Effector memory CD8-positive, alpha-beta T cell (primary cell): ENCODE data around the gene BBS9.
"Not testable (repeated sequence)": the region's sequence is repeated elsewhere in the genome, so short reads cannot be mapped to it uniquely, and the experiment has no call there.

Experiments
- ATAC-seq: fragments of 150-1000 bp; cut with Tn5 transposase; replicated peaks from 2 replicates; pipeline ENCODE4 v1.10.0; 2021; ENCODE audit warnings: mild to moderate bottlenecking, moderate library complexity
- DNase-seq, 3 experiments: peaks; one replicate each; pipeline ENCODE4 v3.0.0; 2021
- H3K27ac Mint-ChIP-seq, 2 donors: one replicate each; pipeline ENCODE4 v1.8.0; 2022; ENCODE audit warnings: mild to moderate bottlenecking in 2 of 2, mixed read lengths in 2 of 2, moderate library complexity in 2 of 2
- H3K27me3 Mint-ChIP-seq, 2 donors: one replicate each; pipeline ENCODE4 v1.8.0; 2022; ENCODE audit warnings: mixed read lengths in 2 of 2
- H3K36me3 Mint-ChIP-seq: one replicate; pipeline ENCODE4 v1.8.0; 2022; ENCODE audit warnings: mild to moderate bottlenecking, moderate library complexity, mixed read lengths; ENCODE audit not compliant: insufficient read depth
- H3K4me1 Mint-ChIP-seq, 2 donors: one replicate each; pipeline ENCODE4 v1.8.0; 2022; ENCODE audit warnings: low read depth in 2 of 2, mixed read lengths in 2 of 2
- H3K4me3 Mint-ChIP-seq, 2 donors: one replicate each; pipeline ENCODE4 v1.8.0; 2022; ENCODE audit warnings: mild to moderate bottlenecking in 2 of 2, mixed read lengths in 2 of 2, moderate library complexity in 2 of 2
- H3K9me3 Mint-ChIP-seq, 2 donors: one replicate each; pipeline ENCODE4 v1.8.0; 2022; ENCODE audit warnings: mixed read lengths in 2 of 2

Gene BBS9

DNA sequence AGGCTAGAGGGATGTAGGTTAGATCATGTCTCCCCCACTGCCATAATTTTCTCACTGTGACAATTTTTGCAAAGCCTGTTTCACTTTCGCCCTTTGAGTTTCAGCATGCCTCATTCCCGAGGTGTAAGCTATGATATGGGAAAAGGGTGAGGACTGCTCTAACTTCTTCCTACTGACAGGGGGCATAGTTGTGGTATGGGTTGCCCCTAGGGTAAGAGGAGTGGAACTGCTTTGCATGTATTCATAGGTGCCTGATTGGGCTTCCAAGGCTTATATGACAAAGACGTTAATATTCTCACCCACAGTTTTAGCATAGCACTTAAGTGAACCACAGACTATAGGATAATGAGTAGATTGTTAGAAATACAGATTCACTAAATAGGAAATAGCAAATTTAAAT is 148.7 kb downstream of the BBS9 start:
- Mint-ChIP-seq H3K27ac (no peak overlapping the region), H3K36me3 (peaks cover 10% of the 10 kb centered on the region), H3K4me1 (peaks cover 0 to 4% of the 10 kb centered on the region in 2 donors), H3K4me3 (no peak overlapping the region), H3K27me3 (no peaks in the 10 kb centered on the region), H3K9me3 (peaks cover 0 to 6% of the 10 kb centered on the region in 2 donors)
- ATAC-seq (no peak), DNase-seq (no peak)

DNA sequence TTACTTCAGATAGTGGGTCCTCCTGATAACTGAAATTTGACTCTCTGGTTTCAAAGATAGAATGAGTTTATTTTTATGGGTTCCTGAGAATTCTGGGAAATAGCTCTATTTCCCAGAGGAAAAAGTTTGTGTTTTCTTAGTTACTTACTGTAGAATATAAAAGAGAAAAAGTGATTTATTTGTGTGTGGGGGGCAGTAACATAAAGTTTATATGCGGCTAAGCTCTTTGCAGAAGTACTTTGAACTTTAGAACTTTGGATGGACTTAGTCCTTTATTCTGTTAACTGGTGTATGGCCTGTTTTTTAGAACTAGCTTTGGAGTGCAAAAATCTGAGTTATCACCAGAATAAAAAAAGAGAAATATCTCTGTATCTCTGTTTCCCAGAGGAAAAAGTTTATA is 157.1 kb downstream of the BBS9 start:
- H3K4me3 Mint-ChIP-seq = no peak overlapping the region
- H3K9me3 Mint-ChIP-seq = peaks cover 6 to 17% of the 10 kb centered on the region in 2 donors
- DNase-seq (no peak), ATAC-seq (no peak)
- H3K27ac Mint-ChIP-seq = no peak overlapping the region
- H3K36me3 Mint-ChIP-seq = no peaks in the 10 kb centered on the region
- no peaks in the 10 kb centered on the region for H3K4me1 Mint-ChIP-seq
- no peaks in the 10 kb centered on the region for H3K27me3 Mint-ChIP-seq

DNA sequence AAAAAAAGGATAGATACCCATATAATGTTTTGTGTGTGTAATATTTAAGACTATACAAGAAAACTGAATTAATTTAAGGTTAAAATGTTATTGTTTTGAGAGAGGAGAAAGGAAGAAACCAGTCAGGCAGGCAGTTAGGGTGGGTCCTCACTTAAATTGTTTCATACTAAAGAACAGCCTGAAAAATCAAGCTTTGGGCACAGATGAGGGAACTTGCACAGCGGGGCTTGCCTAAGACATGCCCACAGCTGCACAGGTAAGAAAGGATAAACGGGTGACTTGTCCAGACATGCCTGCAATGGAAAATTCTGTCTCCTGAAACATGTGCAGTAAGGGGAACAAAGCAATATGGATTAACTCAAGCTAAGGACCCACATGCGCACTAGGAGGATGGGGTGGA is 158.4 kb downstream of the BBS9 start:
- ATAC-seq (no peak), DNase-seq (no peak)
- Mint-ChIP-seq H3K9me3 (peaks cover 6 to 17% of the 10 kb centered on the region in 2 donors), H3K4me1 (no peaks in the 10 kb centered on the region), H3K4me3 (no peak overlapping the region), H3K36me3 (no peaks in the 10 kb centered on the region), H3K27ac (no peak overlapping the region), H3K27me3 (no peaks in the 10 kb centered on the region)

DNA sequence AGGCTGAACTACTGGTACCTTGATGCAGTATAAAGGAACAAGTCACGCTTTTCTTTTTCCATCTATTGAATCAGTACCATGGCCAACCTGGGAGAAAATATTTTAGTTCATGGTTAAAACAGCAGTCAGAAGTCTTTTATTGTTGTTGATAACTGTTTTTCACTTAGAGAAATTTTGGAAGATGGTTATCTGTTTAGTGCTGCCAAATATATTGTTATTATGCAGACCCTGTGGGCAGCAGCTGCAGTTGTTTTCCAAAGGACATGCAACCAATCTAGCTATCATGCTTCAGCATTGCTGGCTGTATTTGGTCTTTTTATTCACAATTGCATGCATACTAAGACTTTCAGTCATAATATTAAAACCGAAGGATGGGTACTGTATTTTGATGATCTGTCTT is 169.5 kb downstream of the BBS9 start:
- H3K27ac Mint-ChIP-seq = no peak overlapping the region
- H3K27me3 Mint-ChIP-seq = no peaks in the 10 kb centered on the region
- no peak overlapping the region for H3K4me3 Mint-ChIP-seq
- no peaks in the 10 kb centered on the region for H3K36me3 Mint-ChIP-seq
- ATAC-seq (no peak), DNase-seq (no peak)
- no peaks in the 10 kb centered on the region for H3K4me1 Mint-ChIP-seq
- peaks cover 11 to 20% of the 10 kb centered on the region in 2 donors for H3K9me3 Mint-ChIP-seq

DNA sequence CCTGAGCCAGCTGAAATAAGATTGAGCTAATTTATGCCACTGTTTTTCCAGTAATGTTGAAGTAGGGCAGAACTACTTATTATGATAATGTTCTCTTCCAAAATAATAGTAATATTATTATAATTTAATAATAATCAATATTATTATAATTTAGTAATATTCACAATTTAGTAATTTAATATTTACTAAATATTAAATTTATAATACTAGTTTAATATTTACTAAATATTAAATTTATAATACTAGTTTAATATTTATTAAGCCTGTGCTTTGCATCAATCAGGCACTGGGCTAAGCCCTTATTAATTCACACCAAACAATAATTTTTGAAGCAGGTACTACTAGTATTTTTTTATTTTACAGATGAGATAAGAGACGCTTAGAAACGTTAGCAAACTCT is 170.1 kb downstream of the BBS9 start:
- H3K36me3 Mint-ChIP-seq = no peaks in the 10 kb centered on the region
- H3K4me1 Mint-ChIP-seq = no peaks in the 10 kb centered on the region
- peaks cover 13 to 20% of the 10 kb centered on the region in 2 donors for H3K9me3 Mint-ChIP-seq
- H3K27ac Mint-ChIP-seq = no peak overlapping the region
- ATAC-seq (no peak), DNase-seq (no peak)
- no peaks in the 10 kb centered on the region for H3K27me3 Mint-ChIP-seq
- H3K4me3 Mint-ChIP-seq = no peak overlapping the region

DNA sequence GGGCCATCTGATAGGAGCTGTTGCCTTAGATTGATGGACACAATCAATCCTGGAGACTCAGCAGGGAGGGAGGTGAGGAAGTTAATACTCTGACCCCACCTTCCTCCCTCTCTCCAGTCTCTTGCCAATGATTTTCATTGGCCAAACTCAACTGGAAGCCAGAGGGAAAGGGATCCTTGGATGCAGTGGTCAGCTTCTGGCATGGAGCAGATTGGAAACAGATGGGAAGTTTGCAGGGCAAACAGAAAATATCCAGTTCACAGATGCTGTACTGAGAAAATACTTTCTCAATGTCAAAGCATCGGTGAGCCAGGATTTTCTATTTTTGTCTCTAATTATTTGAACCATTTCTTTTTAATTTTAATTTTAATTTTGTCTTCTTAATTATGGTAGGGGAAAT is 170.8 kb downstream of the BBS9 start:
- ATAC-seq (no peak), DNase-seq (no peak)
- Mint-ChIP-seq H3K4me1 (no peaks in the 10 kb centered on the region), H3K27ac (no peak overlapping the region), H3K36me3 (no peaks in the 10 kb centered on the region), H3K9me3 (peaks cover 13 to 20% of the 10 kb centered on the region in 2 donors), H3K27me3 (no peaks in the 10 kb centered on the region), H3K4me3 (no peak overlapping the region)

DNA sequence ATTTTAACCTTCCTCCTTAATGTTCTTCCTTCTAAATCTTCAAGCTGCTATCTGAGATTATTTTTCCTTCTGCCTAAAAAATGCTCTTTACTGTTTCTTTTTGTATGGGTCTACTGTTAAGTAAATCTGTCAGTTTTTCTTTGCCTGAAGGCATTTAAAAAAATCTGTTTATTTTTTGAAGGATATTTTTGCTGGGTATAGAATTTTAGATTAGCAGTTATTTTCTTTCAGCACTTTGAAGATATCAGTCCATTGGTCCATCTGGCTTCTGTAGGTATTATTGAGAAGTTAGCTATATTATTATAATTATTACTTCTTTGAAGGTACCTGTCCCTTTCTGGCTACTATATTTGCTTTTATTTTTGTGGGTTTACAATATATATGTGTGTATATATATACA is 171.4 kb downstream of the BBS9 start:
- Mint-ChIP-seq H3K9me3 (peaks cover 13 to 20% of the 10 kb centered on the region in 2 donors), H3K4me1 (no peaks in the 10 kb centered on the region), H3K36me3 (no peaks in the 10 kb centered on the region)

DNA sequence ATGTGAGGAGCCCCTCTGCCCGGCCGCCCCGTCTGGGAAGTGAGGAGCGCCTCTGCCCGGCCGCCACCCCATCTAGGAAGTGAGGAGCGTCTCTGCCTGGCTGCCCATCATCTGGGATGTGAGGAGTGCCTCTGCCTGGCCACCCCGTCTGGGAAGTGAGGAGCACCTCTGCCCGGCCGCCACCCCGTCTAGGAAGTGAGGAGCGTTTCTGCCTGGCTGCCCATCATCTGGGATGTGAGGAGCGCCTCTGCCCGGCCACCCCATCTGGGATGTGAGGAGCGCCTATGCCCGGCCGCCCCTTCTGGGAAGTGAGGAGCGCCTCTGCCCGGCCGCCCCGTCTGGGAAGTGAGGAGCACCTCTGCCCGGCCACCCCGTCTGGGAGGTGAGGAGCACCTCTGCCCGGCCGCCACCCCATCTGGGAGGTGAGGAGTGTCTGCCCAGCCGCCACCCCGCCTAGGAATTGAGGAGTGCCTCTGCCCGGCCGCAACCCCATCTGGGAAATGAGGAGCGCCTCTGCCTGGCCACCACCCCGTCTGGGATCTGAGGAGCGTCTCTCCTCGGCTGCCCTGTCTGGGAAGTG is 174.7 kb downstream of the BBS9 start:
- not testable (repeated sequence) for H3K4me1 Mint-ChIP-seq, H3K27me3 Mint-ChIP-seq, DNase-seq, H3K36me3 Mint-ChIP-seq, H3K27ac Mint-ChIP-seq, H3K4me3 Mint-ChIP-seq, ATAC-seq
- peaks cover 13 to 20% of the 10 kb centered on the region in 2 donors for H3K9me3 Mint-ChIP-seq

More for the DNA sequence above, 171.4 kb downstream of the BBS9 start:
- DNase-seq (no peak), ATAC-seq (no peak)
- Mint-ChIP-seq H3K4me3 (no peak overlapping the region), H3K27me3 (no peaks in the 10 kb centered on the region), H3K27ac (no peak overlapping the region)

DNA sequence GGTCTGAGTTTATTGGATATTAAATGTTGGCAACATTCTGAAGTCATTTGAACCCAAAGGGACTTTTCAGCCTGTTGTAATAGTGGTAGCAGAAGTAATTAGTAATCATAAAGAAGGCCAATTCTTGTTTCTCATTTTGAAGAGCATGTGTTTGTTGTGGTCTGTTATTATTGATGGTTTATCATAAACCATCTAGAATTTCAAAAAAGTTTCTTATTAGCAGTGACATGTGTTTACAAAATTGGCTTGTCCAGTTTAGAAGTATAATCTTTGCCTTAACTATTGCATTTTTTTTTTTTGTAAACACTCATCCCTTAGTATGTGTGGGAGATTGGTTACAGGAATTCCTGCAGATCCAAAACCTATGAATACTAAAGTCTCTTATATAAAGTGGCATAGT is 177.8 kb downstream of the BBS9 start:
- no peak for ATAC-seq
- Mint-ChIP-seq H3K4me3 (no peak overlapping the region), H3K27me3 (no peaks in the 10 kb centered on the region), H3K27ac (no peak overlapping the region), H3K9me3 (peaks cover 4 to 17% of the 10 kb centered on the region in 2 donors), H3K4me1 (peaks cover 0 to 2% of the 10 kb centered on the region in 2 donors), H3K36me3 (no peaks in the 10 kb centered on the region)
- DNase-seq = no peak

DNA sequence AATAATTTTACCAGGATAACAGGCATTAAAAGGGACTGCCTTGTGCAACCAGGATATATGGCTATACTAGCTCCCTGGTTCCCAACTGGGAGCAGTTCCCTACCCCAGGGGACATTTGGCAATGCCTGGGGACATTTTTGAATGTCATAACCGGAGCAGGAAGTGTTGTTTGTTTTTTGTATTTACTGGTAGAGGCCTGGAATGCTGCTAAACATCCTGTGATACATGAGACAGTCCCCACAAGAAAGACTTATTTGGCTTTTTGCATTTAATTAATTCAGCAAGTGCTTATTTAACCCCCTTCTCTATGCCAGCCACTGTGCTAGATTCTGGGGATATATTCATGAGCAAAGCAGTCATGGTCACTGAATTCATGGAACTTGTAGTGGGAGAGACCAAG is 181.2 kb downstream of the BBS9 start:
- Mint-ChIP-seq H3K27me3 (no peaks in the 10 kb centered on the region), H3K4me1 (peaks cover 0 to 2% of the 10 kb centered on the region in 2 donors), H3K9me3 (peaks cover 0 to 18% of the 10 kb centered on the region in 2 donors), H3K36me3 (no peaks in the 10 kb centered on the region), H3K27ac (no peak overlapping the region), H3K4me3 (no peak overlapping the region)
- DNase-seq (no peak), ATAC-seq (no peak)

DNA sequence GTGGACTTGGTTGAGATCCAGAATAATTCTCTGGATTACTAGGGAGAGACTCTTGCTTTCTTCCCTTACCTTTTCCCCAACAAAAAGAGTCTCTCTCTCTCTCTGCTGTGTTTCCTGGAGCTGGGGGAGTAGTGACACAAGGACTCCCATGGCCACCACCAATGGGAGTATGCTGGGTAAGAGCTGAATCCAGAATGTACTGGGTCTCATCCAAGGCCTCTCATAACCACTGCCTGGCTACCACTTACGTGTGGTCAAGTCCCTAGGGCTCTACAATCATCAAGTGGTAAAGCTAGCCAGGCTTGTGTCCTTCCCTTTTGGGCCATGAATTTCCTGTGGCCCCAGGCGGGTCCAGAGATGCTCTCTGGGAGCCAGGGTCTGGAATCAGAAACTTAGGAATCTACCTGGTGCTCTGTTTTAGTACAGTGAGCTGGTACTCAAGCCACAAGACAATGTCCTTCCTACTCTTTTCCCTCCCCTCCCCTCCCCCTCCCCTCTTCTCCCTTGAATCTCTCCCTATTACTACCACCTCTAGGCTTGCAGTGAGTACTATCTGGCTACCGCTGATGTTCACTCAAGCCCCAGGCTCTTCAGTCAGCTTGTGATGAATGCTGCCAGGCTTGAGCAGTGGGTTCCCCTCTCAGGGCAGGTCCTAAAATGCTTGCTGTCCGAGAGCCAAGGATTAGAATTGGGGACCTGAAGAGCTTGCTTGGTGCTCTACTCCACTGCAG is 196.6 kb downstream of the BBS9 start:
- H3K36me3 Mint-ChIP-seq = no peaks in the 10 kb centered on the region
- no peak overlapping the region for H3K27ac Mint-ChIP-seq
- peaks cover 0 to 3% of the 10 kb centered on the region in 2 donors for H3K4me1 Mint-ChIP-seq
- H3K9me3 Mint-ChIP-seq = peaks cover 0 to 9% of the 10 kb centered on the region in 2 donors
- no peak for ATAC-seq
- no peak for DNase-seq
- no peaks in the 10 kb centered on the region for H3K27me3 Mint-ChIP-seq
- H3K4me3 Mint-ChIP-seq = no peak overlapping the region

DNA sequence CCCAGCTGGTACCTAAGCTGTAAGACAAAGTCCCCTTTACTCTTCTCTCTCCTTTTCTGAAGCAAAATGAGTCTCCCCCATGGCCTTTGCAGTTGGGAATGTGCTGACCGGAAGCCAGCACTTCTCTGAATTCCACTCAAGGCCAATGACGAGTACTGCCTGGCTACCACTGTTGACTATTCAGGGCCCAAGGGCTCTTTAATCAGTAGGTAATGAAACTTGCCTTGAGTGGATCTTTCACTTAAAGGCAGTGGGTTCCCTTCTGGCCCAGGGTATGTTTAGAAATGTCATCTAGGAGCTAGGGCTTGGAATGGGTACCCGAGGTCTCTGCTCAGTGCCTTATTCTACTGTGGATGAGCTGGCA is 197.1 kb downstream of the BBS9 start:
- H3K9me3 Mint-ChIP-seq = peaks cover 0 to 9% of the 10 kb centered on the region in 2 donors
- DNase-seq (no peak), ATAC-seq (no peak)
- no peak overlapping the region for H3K4me3 Mint-ChIP-seq
- H3K27me3 Mint-ChIP-seq = no peaks in the 10 kb centered on the region
- H3K36me3 Mint-ChIP-seq = no peaks in the 10 kb centered on the region
- H3K4me1 Mint-ChIP-seq = peaks cover 0 to 3% of the 10 kb centered on the region in 2 donors
- H3K27ac Mint-ChIP-seq = no peak overlapping the region

DNA sequence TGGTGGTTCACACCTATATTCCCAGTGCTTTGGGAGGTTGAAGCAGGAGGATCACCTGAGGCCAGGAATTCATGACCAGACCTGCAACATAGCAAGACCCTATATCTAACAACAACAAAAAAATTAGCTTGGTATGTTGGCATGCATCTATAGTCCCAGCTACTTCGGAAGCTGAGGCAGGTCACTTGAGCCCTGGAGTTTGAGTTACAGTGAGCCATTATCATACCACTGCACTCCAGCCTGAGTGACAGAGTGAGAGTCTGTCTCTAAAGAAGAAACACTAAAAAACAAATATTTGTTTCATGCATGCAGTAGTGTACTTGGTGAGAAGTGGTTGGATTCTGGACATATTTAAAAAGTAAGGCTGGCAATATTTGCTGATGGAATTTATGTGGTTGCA is 198.1 kb downstream of the BBS9 start:
- Mint-ChIP-seq H3K4me3 (no peak overlapping the region), H3K36me3 (no peaks in the 10 kb centered on the region), H3K27me3 (no peaks in the 10 kb centered on the region), H3K9me3 (peaks cover 0 to 9% of the 10 kb centered on the region in 2 donors), H3K27ac (no peak overlapping the region), H3K4me1 (peaks cover 0 to 2% of the 10 kb centered on the region in 2 donors)
- DNase-seq (no peak), ATAC-seq (no peak)

DNA sequence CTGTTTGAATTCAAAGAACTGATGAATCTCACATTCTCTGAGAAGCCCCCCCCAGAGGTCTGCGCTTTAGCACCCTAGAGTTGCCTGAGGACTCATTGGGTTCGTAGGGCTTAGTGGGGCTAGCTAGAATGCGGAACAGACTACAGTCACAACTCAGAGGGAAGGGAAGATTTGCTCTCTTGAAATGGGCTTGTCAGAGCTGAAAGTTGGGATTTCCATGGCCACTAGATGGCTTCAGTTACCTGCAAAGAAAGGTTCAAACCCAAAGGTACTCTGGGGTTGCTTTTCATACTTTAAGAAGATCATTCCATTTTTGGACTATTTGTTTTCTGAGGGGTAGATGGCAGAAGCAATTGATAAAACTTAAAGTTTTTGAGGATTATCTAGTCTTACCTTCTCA is 205.0 kb downstream of the BBS9 start:
- DNase-seq (no peak), ATAC-seq (no peak)
- Mint-ChIP-seq H3K27me3 (no peaks in the 10 kb centered on the region), H3K36me3 (no peaks in the 10 kb centered on the region), H3K9me3 (no peaks in the 10 kb centered on the region), H3K4me3 (no peak overlapping the region), H3K27ac (no peak overlapping the region), H3K4me1 (no peaks in the 10 kb centered on the region)
